ENCODE data around the gene PPP1R18. TPM values are rescaled to one million over a fixed set of nuclear protein-coding genes. Genes with fewer than 3 reads are reported as not detected.

The PPP1R18 gene
- total RNA-seq, 2 donors from 2014 or later, result 14.5 to 20.0 TPM

- DNase-seq (no peak), ATAC-seq (no peak)
- Histone ChIP-seq H3K36me3 (replicated peaks in 1 of 2; ENCODE audit: insufficient read depth in 1 of 2, low read depth in 2 of 2) (no peaks in the 10 kb centered on the region), H3K9me3 (no peaks in the 10 kb centered on the region), H3K27me3 (no peaks in the 10 kb centered on the region), H3K4me1 (peaks cover 45% of the 10 kb centered on the region), H3K4me3 (no peak overlapping the region), H3K27ac (peak overlapping the region in 3 of 4 donors; percentile 7 to 51 (median 27))
- TF ChIP-seq POLR2A (IDR thresholded peaks at IDR 0.05) (no peak), CTCF (IDR thresholded peaks at IDR 0.05) (no peak)
- 68 to 75% methylated on average over 7 of the region's 7 CpGs for WGBS, 2 donors
- intact Hi-C loops (cut with DNase I), result loop anchor here (5.0 kb wide), 1 partner anchor 47 kb away; no protein-coding TSS in a partner anchor
Observed at GRCh38 chr6:30679765-30680535, 6.5 kb downstream of the PPP1R18 start.

GRCh38 chr6:30678964-30679726 lies 7.3 kb downstream of the PPP1R18 start:
- Histone ChIP-seq H3K27me3 (no peaks in the 10 kb centered on the region), H3K4me3 (no peak overlapping the region), H3K27ac (peak overlapping the region in 3 of 4 donors; percentile 7 to 51 (median 27)), H3K4me1 (peaks cover 43% of the 10 kb centered on the region), H3K9me3 (no peaks in the 10 kb centered on the region), H3K36me3 (replicated peaks in 1 of 2; ENCODE audit: insufficient read depth in 1 of 2, low read depth in 2 of 2) (no peaks in the 10 kb centered on the region)
- peak; percentile 84 to 88 (median 88) for DNase-seq
- TF ChIP-seq POLR2A (IDR thresholded peaks at IDR 0.05), result no peak
- peak; percentile 92 to 97 (median 95) for TF ChIP-seq CTCF (IDR thresholded peaks at IDR 0.05)
- peak; percentile 88 for ATAC-seq
- intact Hi-C loops (cut with DNase I), result no loop called here
- 7 to 14% methylated on average over 24 to 29 of the region's 31 CpGs for WGBS, 2 donors

GRCh38 chr6:30676660-30677285 lies 9.7 kb downstream of the PPP1R18 start:
- TF ChIP-seq POLR2A (IDR thresholded peaks at IDR 0.05) (no peak), CTCF (IDR thresholded peaks at IDR 0.05) (no peak)
- intact Hi-C loops (cut with DNase I), result no loop called here
- WGBS, 2 donors, result 84% methylated on average over 9 to 10 of the region's 10 CpGs
- H3K4me3 ChIP-seq, result no peak overlapping the region
- DNase-seq (no peak), ATAC-seq (no peak)
- H3K36me3 ChIP-seq (replicated peaks in 1 of 2; ENCODE audit: insufficient read depth in 1 of 2, low read depth in 2 of 2), result no peaks in the 10 kb centered on the region
- H3K27ac ChIP-seq, result no peak overlapping the region
- peaks cover 34% of the 10 kb centered on the region for H3K4me1 ChIP-seq
- no peaks in the 10 kb centered on the region for H3K27me3 ChIP-seq
- H3K9me3 ChIP-seq, result no peaks in the 10 kb centered on the region

- ATAC-seq (peak; percentile 95), DNase-seq (peak; percentile 96 to 98 (median 96))
- H3K27me3 ChIP-seq, result no peaks in the 10 kb centered on the region
- peak in 2 of 3 donors; percentile 55 to 69 for TF ChIP-seq POLR2A (IDR thresholded peaks at IDR 0.05)
- TF ChIP-seq CTCF (IDR thresholded peaks at IDR 0.05), result peak; percentile 80 to 97 (median 95)
- 0 to 1% methylated on average over 24 to 57 of the region's 57 CpGs for WGBS, 2 donors
- intact Hi-C loops (cut with DNase I), result no loop called here
- H3K4me1 ChIP-seq, result peaks cover 16% of the 10 kb centered on the region
- H3K9me3 ChIP-seq, result no peaks in the 10 kb centered on the region
- H3K4me3 ChIP-seq, result peak within 1 kb of the TSS; percentile 71 to 100
- H3K36me3 ChIP-seq (replicated peaks in 1 of 2; ENCODE audit: insufficient read depth in 1 of 2, low read depth in 2 of 2), result peaks cover 0 to 9% of the 10 kb centered on the region in 2 donors
- peak within 1 kb of the TSS; percentile 52 to 85 (median 66) for H3K27ac ChIP-seq
Observed at GRCh38 chr6:30672445-30673253, 13.8 kb downstream of the PPP1R18 start, which contains the start of gene DHX16. DHX16 (minus strand) TSS chr6:30673006; CDS start chr6:30672841, 165 bp downstream.

Data from body of pancreas (tissue), 4 donors.